ENCODE results near the gene MS4A14. TPM values are rescaled to one million over a fixed set of nuclear protein-coding genes. Genes with fewer than 3 reads are reported as not detected.

Gene MS4A14
- total RNA-seq, 1 donor from 2014 or later = not detected

DNA sequence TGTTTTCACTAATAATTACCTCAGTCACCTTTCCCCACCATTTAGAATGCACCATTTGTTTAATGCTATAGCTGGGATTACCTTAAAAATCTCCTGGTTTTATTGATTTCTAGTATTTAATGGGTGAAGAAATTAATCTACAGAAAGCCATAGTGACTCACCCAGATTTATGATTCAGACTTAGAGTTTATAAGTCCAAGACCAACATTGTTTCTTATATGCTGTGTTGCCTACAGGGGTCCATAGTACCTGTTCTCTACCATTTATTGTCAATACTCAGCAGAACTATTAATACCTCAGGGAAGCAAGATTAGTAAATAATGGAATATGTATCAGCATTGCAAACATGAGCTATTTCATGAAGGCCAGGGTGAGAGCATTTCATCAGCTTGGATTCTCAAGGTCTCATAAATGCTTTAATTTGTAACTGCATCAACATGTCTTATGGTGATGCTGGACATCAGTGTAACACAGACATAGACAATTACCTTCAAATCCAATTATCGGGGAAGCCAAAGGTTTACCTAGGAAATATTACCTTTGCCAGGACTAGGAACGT lies 25.9 kb upstream of the MS4A14 start:
- no peak overlapping the region for H3K27ac Mint-ChIP-seq (ENCODE audit: unreplicated experiment)
- no peak overlapping the region for H3K4me3 Mint-ChIP-seq
- no peaks in the 10 kb centered on the region for H3K4me1 Mint-ChIP-seq
- no peak for DNase-seq (ENCODE audit: low read depth, low spot score)
- TF ChIP-seq, protein P1, sequence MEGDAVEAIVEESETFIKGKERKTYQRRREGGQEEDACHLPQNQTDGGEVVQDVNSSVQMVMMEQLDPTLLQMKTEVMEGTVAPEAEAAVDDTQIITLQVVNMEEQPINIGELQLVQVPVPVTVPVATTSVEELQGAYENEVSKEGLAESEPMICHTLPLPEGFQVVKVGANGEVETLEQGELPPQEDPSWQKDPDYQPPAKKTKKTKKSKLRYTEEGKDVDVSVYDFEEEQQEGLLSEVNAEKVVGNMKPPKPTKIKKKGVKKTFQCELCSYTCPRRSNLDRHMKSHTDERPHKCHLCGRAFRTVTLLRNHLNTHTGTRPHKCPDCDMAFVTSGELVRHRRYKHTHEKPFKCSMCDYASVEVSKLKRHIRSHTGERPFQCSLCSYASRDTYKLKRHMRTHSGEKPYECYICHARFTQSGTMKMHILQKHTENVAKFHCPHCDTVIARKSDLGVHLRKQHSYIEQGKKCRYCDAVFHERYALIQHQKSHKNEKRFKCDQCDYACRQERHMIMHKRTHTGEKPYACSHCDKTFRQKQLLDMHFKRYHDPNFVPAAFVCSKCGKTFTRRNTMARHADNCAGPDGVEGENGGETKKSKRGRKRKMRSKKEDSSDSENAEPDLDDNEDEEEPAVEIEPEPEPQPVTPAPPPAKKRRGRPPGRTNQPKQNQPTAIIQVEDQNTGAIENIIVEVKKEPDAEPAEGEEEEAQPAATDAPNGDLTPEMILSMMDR (conservative IDR thresholded peaks at IDR 0.05) = no peak
- peaks cover 4% of the 10 kb centered on the region for H3K9me3 Mint-ChIP-seq
- H3K27me3 Mint-ChIP-seq (ENCODE audit: low read depth) = no peaks in the 10 kb centered on the region
- no peaks in the 10 kb centered on the region for H3K36me3 Mint-ChIP-seq (ENCODE audit: low read depth)

DNA sequence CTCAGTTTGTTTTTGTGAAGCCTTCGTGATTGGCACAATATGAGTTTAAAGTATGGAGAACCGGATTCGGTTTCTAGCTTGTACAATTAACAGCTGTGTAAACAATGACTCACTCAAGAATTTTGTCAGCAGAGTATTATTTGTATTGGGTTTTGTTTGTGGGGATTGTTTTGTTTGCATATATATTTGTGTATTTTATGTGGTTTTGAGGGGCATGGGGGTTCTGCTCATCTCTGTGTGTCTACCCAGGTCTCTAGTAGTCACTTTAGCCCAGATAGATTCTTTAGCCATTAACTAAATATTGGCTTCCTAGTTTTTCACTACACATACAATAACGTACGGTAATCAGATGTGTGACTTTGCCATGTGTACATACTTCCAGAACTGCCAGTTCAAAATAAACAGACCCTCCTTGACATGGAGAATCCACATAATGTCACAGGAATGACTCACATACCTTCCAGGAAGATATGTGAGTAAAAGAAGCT lies 25.4 kb upstream of the MS4A14 start:
- TF ChIP-seq, protein P1 (conservative IDR thresholded peaks at IDR 0.05) = no peak
- Mint-ChIP-seq H3K27me3 (ENCODE audit: low read depth) (no peaks in the 10 kb centered on the region), H3K4me1 (no peaks in the 10 kb centered on the region), H3K36me3 (ENCODE audit: low read depth) (no peaks in the 10 kb centered on the region), H3K27ac (ENCODE audit: unreplicated experiment) (no peak overlapping the region), H3K9me3 (peaks cover 4% of the 10 kb centered on the region), H3K4me3 (no peak overlapping the region)
- DNase-seq (ENCODE audit: low read depth, low spot score) = no peak

DNA sequence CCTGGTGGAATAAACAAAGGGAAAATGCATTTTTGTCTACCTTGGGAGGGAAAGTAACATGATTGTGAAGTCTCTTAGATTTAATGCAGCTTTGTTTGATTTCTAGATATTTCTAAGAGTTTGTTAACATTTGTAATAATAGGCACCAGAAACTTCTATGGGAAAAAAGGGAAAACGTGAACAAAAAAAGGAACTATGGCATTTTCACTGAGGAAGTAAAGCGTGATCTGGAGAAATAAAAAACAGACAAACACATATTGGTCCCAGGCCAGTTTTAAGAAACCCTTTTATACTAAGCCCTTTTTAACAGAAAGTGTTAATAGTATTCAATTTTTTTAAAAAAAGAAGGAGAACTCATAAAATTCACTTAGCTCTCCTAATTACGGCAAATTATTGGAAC lies 24.9 kb upstream of the MS4A14 start:
- no peaks in the 10 kb centered on the region for H3K36me3 Mint-ChIP-seq (ENCODE audit: low read depth)
- H3K9me3 Mint-ChIP-seq = peaks cover 4% of the 10 kb centered on the region
- H3K27ac Mint-ChIP-seq (ENCODE audit: unreplicated experiment) = no peak overlapping the region
- no peaks in the 10 kb centered on the region for H3K4me1 Mint-ChIP-seq
- H3K4me3 Mint-ChIP-seq = no peak overlapping the region
- no peaks in the 10 kb centered on the region for H3K27me3 Mint-ChIP-seq (ENCODE audit: low read depth)
- TF ChIP-seq, protein P1 (conservative IDR thresholded peaks at IDR 0.05) = no peak
- DNase-seq (ENCODE audit: low read depth, low spot score) = no peak

DNA sequence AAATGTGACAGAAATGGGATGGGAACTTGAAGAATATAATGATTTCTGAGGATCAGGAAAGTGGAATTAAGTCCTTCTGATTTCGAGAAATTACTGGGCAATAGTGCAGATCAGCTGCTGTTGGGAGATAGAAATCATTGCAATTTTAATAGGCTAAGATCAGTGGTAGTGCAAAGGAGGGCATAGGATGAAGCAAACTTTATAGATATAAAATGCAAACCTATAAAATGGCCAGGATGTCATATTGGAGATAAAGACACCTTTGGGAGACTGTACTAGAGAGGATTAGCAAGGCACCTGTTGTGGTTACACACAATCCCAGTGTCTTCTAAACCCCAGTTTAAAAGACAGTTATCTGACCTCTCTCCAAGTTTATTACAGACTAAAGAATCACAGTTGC lies 24.4 kb upstream of the MS4A14 start:
- no peak for DNase-seq (ENCODE audit: low read depth, low spot score)
- H3K9me3 Mint-ChIP-seq = peaks cover 4% of the 10 kb centered on the region
- no peaks in the 10 kb centered on the region for H3K36me3 Mint-ChIP-seq (ENCODE audit: low read depth)
- no peak overlapping the region for H3K27ac Mint-ChIP-seq (ENCODE audit: unreplicated experiment)
- H3K27me3 Mint-ChIP-seq (ENCODE audit: low read depth) = no peaks in the 10 kb centered on the region
- H3K4me1 Mint-ChIP-seq = no peaks in the 10 kb centered on the region
- no peak overlapping the region for H3K4me3 Mint-ChIP-seq
- TF ChIP-seq, protein P1 (conservative IDR thresholded peaks at IDR 0.05) = no peak

DNA sequence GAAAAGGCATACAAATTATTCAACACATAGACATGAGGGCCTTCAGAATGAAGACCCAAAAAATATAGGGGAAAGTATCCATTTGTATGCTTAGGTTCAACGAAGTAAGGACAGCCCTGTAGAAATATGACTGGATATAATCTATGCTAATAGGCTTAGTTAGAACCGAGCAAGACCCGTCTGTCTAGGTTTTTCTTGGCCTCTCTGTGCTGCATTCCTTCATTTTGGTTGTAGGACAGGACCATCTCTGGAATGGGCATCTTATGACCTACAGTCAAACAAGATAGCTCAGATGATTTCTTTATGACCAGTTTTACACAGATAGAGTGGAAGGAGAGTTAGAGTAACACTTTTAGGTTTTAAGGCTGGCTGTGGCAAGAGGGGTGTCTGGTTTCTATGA lies 23.5 kb upstream of the MS4A14 start:
- Mint-ChIP-seq H3K4me3 (no peak overlapping the region), H3K27me3 (ENCODE audit: low read depth) (no peaks in the 10 kb centered on the region), H3K9me3 (peaks cover 4% of the 10 kb centered on the region), H3K4me1 (no peaks in the 10 kb centered on the region), H3K27ac (ENCODE audit: unreplicated experiment) (no peak overlapping the region), H3K36me3 (ENCODE audit: low read depth) (no peaks in the 10 kb centered on the region)
- no peak for DNase-seq (ENCODE audit: low read depth, low spot score)
- TF ChIP-seq, protein P1 (conservative IDR thresholded peaks at IDR 0.05) = no peak

Measured in neural crest cell (in vitro differentiated cells).